A549 (cell line): Measurements from ENCODE around the gene KIAA0232. TPM values are rescaled to one million over a fixed set of nuclear protein-coding genes. Genes with fewer than 3 reads are reported as not detected.

Experiments used
- ATAC-seq, 2 experiments: fragments of 200-7000 bp in 1 of 2; fragments of >200 bp in 1 of 2; cut with Nextera tagmentation in 1 of 2; cut with Tn5 transposase in 1 of 2; 3 replicates each; pipeline versions ENCODE4 v1.8.0 to v1.9.1; 2018 to 2020; ENCODE audit warnings: mild to moderate bottlenecking in 1 of 2, moderate library complexity in 1 of 2
- CTCF ChIA-PET: fragments of 300-600 bp; sonication (Branson Sonifier 250); formaldehyde crosslinking; extraction: SDS; loops from one replicate; lab custom pipeline; 2021; ENCODE audit warnings: antibody characterized with exemption, inconsistent platforms; lab: Yijun Ruan, JAX
- POLR2A ChIA-PET: fragments of 350-600 bp; formaldehyde crosslinking; extraction: SDS; loops from one replicate; lab custom pipeline; 2021; ENCODE audit warnings: antibody characterized with exemption, inconsistent platforms; lab: Yijun Ruan, JAX
- DNase-seq, 2 experiments: peaks; one replicate each; pipeline versions ENCODE4 v3.0.0 to v3.0.0-alpha.2; 2011 to 2016; ENCODE audit warnings: low read depth in 1 of 2, low spot score in 1 of 2
- FAIRE-seq: peaks from 2 replicates; lab custom pipeline; 2011; peaks lifted over from hg19 to GRCh38; lab: Jason Lieb, UNC
- H3K27ac ChIP-seq, 2 experiments: fragments of >200 bp; sonication (Bioruptor Twin); formaldehyde crosslinking; 3 replicates each; pipeline ENCODE4 v1.5.1; 2016 to 2017
- H3K4me1 ChIP-seq: fragments of >200 bp; sonication (Bioruptor Twin); formaldehyde crosslinking; 3 replicates; pipeline ENCODE4 v1.6.1; 2016
- H3K4me2 ChIP-seq: fragments of >200 bp; sonication (Bioruptor Twin); formaldehyde crosslinking; 3 replicates; pipeline ENCODE4 v1.6.1; 2016
- H3K4me3 ChIP-seq: fragments of >200 bp; sonication (Bioruptor Twin); formaldehyde crosslinking; 3 replicates; pipeline ENCODE4 v1.5.1; 2016
- H3K9me3 ChIP-seq: fragments of >200 bp; sonication (Bioruptor Twin); formaldehyde crosslinking; 3 replicates; pipeline ENCODE4 v1.6.1; 2016
- BHLHE40 ChIP-seq: IDR thresholded peaks from 2 replicates; pipeline ENCODE4 v1.6.1; 2012; ENCODE audit warnings: low read depth, low read length, inconsistent platforms
- CBX8 ChIP-seq: fragments of 200-600 bp; sonication (generic); IDR thresholded peaks from 2 replicates; pipeline ENCODE4 v1.6.1; 2016
- CEBPB ChIP-seq, 2 experiments: fragments of >200 bp in 1 of 2; sonication (Bioruptor Twin) in 1 of 2; formaldehyde crosslinking in 1 of 2; IDR thresholded peaks; 2 replicates each; pipeline ENCODE4 v1.6.1; 2012 to 2016
- CHD2 ChIP-seq: fragments of 150-350 bp; IDR thresholded peaks from 2 replicates; pipeline ENCODE4 v1.6.1; 2014; ENCODE audit warnings: low read length; ENCODE audit not compliant: partially characterized antibody
- CHD4 ChIP-seq: fragments of 200-600 bp; sonication (generic); IDR thresholded peaks from 2 replicates; pipeline ENCODE4 v1.6.1; 2016; ENCODE audit warnings: antibody characterized with exemption, mild to moderate bottlenecking, borderline replicate concordance
- CTCF ChIP-seq: fragments of >200 bp; sonication (Bioruptor Twin); formaldehyde crosslinking; IDR thresholded peaks from 3 replicates; pipeline ENCODE4 v1.5.1; 2016
- FOSB ChIP-seq: fragments of 250-450 bp; sonication (Bioruptor Pico); IDR thresholded peaks from 2 replicates; pipeline ENCODE4 v1.5.0; 2020; ENCODE audit warnings: mild to moderate bottlenecking, moderate library complexity
- FOXS1 ChIP-seq: fragments of 250-450 bp; sonication (Bioruptor Pico); IDR thresholded peaks from 2 replicates; pipeline ENCODE4 v1.5.0; 2020; ENCODE audit warnings: mild to moderate bottlenecking, moderate library complexity
- GATA3 ChIP-seq: IDR thresholded peaks from 2 replicates; pipeline ENCODE4 v1.6.1; 2012; ENCODE audit warnings: borderline replicate concordance
- HEYL ChIP-seq: fragments of 250-450 bp; sonication (Bioruptor Pico); IDR thresholded peaks from 2 replicates; pipeline ENCODE4 v1.8.0; 2021; ENCODE audit warnings: mild to moderate bottlenecking, moderate library complexity
- HOXB13 ChIP-seq: fragments of 250-450 bp; sonication (Bioruptor Pico); IDR thresholded peaks from 2 replicates; pipeline ENCODE4 v1.5.0; 2020; ENCODE audit warnings: low read depth, mild to moderate bottlenecking, moderate library complexity
- HOXB5 ChIP-seq: fragments of 250-450 bp; sonication (Bioruptor Pico); IDR thresholded peaks from 2 replicates; pipeline ENCODE4 v1.5.0; 2020; ENCODE audit warnings: mild to moderate bottlenecking, moderate library complexity
- JUNB ChIP-seq: fragments of >200 bp; sonication (Bioruptor Twin); formaldehyde crosslinking; IDR thresholded peaks from 2 replicates; pipeline ENCODE4 v1.6.1; 2016
- KDM1A ChIP-seq: fragments of 200-600 bp; sonication (generic); IDR thresholded peaks from 2 replicates; pipeline ENCODE4 v1.6.1; 2016; ENCODE audit warnings: low read depth, mild to moderate bottlenecking
- MAZ ChIP-seq: fragments of 150-350 bp; IDR thresholded peaks from 2 replicates; pipeline ENCODE4 v1.6.1; 2014; ENCODE audit warnings: antibody characterized with exemption, low read depth, low read length, borderline replicate concordance
- POLR2A ChIP-seq: IDR thresholded peaks from 2 replicates; pipeline ENCODE4 v1.6.1; 2012; ENCODE audit warnings: mild to moderate bottlenecking, low read length
- POLR2AphosphoS2 ChIP-seq: conservative IDR thresholded peaks from 2 replicates; pipeline ENCODE4 v1.6.1; 2012; ENCODE audit warnings: low read length, improper control_type of control experiment, inconsistent platforms
- RARB ChIP-seq: fragments of 250-450 bp; sonication (Bioruptor Pico); IDR thresholded peaks from 2 replicates; pipeline ENCODE4 v1.8.0; 2021; ENCODE audit warnings: mild to moderate bottlenecking, moderate library complexity
- RCOR1 ChIP-seq: fragments of 150-350 bp; IDR thresholded peaks from 2 replicates; pipeline ENCODE4 v1.6.1; 2014; ENCODE audit warnings: antibody characterized with exemption, low read length, low read depth
- TP53 ChIP-seq: fragments of 250-450 bp; sonication (Bioruptor Pico); IDR thresholded peaks from 2 replicates; pipeline ENCODE4 v1.5.0; 2021; ENCODE audit warnings: mild to moderate bottlenecking, moderate library complexity
- WGBS: methylation state at CpG from one replicate; pipeline ENCODE4 v1.1.6; 2017; ENCODE audit errors: missing lambda C conversion rate; 5-methylcytosine and 5-hydroxymethylcytosine counted together
- polyA plus RNA-seq, 4 experiments: library from polyadenylated mRNA; depleted of rRNA in 3 of 4; stranded (reverse); fragments of >200 nt; fragmentation: RNase III in 1 of 4; extraction: RNeasy Plus Mini Kit Qiagen cat#74134 plus additional on column Dnase treatment in 1 of 4; gene quantifications; 2 replicates in 3 of 4; 3 replicates in 1 of 4; pipeline ENCODE4 v1.2.3, GENCODE V29; 2011 to 2017

The KIAA0232 gene
- polyA plus RNA-seq, 2 of the 4 experiments (the other 2 are of a cell fraction): 9.3 to 21.5 TPM

DNA sequence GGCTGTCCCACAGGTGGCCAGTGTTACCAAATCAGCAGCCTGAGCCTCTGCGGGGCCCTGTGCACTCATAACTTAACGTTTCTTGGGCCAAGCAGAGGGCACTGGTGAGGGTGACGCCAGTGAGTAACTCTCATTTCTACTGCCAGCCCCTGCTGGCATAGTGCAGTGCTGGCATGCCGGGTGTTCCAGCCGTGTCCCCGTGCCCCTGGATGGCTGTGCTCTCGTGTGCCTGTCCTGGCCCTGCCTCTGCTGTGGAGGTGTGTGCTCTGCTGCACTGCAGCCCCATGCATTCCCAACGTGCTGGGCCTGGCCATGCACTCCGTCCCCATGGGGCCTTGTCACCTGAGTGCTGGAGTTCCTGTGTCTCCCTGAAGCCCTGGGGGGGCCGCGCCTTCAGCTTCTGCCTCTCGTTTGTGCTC, 141.8 kb downstream of the KIAA0232 start (continued):
- TF ChIP-seq CTCF (no peak), MAZ (no peak), RARB (CRISPR knock-in tag) (no peak), RCOR1 (no peak), JUNB (no peak), HOXB13 (CRISPR knock-in tag) (no peak), POLR2AphosphoS2 (no peak)

DNA sequence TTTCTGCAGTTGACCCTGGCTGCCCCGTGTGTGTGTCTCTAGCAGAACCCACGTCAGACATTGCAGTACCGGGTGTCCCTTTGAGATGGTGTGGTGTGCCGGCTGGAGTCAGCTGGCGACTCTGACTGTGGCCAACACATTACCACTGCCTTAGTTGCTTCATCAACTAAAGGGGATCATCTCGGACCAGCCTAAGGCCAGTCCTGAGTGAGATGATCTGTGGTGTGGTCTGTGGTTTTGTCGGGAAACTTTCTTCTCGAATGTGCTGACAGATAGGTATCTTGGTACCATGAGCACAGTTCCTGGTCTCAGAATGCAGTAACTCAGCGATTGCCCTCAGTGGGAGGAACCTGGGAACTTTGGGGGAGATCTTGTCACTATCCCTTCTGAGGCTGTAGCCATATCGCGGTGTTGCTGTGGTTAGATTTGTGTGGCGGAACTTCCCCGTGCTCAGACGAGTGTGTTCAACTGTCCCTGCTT, 142.9 kb downstream of the KIAA0232 start:
- Histone ChIP-seq H3K4me2 (no peak overlapping the region), H3K4me1 (no peaks in the 10 kb centered on the region), H3K27ac (no peak overlapping the region), H3K9me3 (no peaks in the 10 kb centered on the region), H3K4me3 (no peak overlapping the region)
- ATAC-seq (no peak), DNase-seq (no peak), FAIRE-seq (no peak)
- POLR2A ChIA-PET: no interaction called here
- WGBS: 95% methylated on average over 12 of the region's 14 CpGs
- CTCF ChIA-PET: interaction anchor here (1.7 to 2.1 kb wide), 2 partner anchors 12 to 146 kb away, joined by 3 to 12 read pairs; no protein-coding TSS in a partner anchor
- TF ChIP-seq MAZ: no peak

- ATAC-seq: no peak
These were observed 143.6 kb downstream of the KIAA0232 start for GRCh38 chr4:6926081-6926480.

GRCh38 chr4:6926681-6927478, 144.4 kb downstream of the KIAA0232 start:
- no peak overlapping the region for H3K27ac ChIP-seq
- no peak overlapping the region for H3K4me2 ChIP-seq
- H3K9me3 ChIP-seq: no peaks in the 10 kb centered on the region
- H3K4me3 ChIP-seq: no peak overlapping the region
- CTCF ChIA-PET: interaction anchor here (0.9 to 2.1 kb wide), 5 partner anchors 11 to 144 kb away, joined by 3 to 12 read pairs (median 3); no protein-coding TSS in a partner anchor
- H3K4me1 ChIP-seq: no peaks in the 10 kb centered on the region
- DNase-seq: no peak
- FAIRE-seq: no peak
- POLR2A ChIA-PET: no interaction called here
- 90% methylated on average over 9 of the region's 13 CpGs for WGBS
- ATAC-seq: no peak
- TF ChIP-seq CHD2: no peak
- no peak for TF ChIP-seq CHD4
- TF ChIP-seq FOXS1 (CRISPR knock-in tag): no peak
- no peak for TF ChIP-seq HOXB5 (CRISPR knock-in tag)
- TF ChIP-seq POLR2A: no peak
- TF ChIP-seq KDM1A: no peak
- TF ChIP-seq BHLHE40: no peak
- TF ChIP-seq RARB (CRISPR knock-in tag): no peak
- TF ChIP-seq GATA3: no peak
- no peak for TF ChIP-seq HEYL
- TF ChIP-seq FOSB (CRISPR knock-in tag): no peak
- no peak for TF ChIP-seq CEBPB (IDR thresholded peaks at IDR 0.05)
- TF ChIP-seq TP53: no peak

More at GRCh38 chr4:6926081-6926480, 143.6 kb downstream of the KIAA0232 start:
- H3K27ac ChIP-seq: no peak overlapping the region
- H3K9me3 ChIP-seq: no peaks in the 10 kb centered on the region
- no peak overlapping the region for H3K4me3 ChIP-seq
- H3K4me1 ChIP-seq: no peaks in the 10 kb centered on the region
- DNase-seq (no peak), FAIRE-seq (no peak)
- H3K4me2 ChIP-seq: no peak overlapping the region
- TF ChIP-seq CBX8 (no peak), FOXS1 (CRISPR knock-in tag) (no peak), FOSB (CRISPR knock-in tag) (no peak), CTCF (no peak)
- POLR2A ChIA-PET: no interaction called here
- WGBS: 86% methylated on average over 19 of the region's 19 CpGs
- CTCF ChIA-PET: interaction anchor here (1.2 to 2.1 kb wide), 4 partner anchors 12 to 145 kb away, joined by 3 to 12 read pairs (median 3); no protein-coding TSS in a partner anchor
